ENCODE data around the gene AKAP7. TPM values are rescaled to one million over a fixed set of nuclear protein-coding genes. Genes with fewer than 3 reads are reported as not detected.

AKAP7 gene
- total and polyA plus RNA-seq, 7 experiments from 2014 or later, result 6.5 to 21.1 (median 16.8) TPM

- Mint-ChIP-seq H3K27ac (peak overlapping the region in 4 of 9 donors; percentile 1 to 35 (median 18)), H3K27me3 (no peaks in the 10 kb centered on the region), H3K4me1 (peaks cover 7 to 57% (median 43%) of the 10 kb centered on the region in 7 donors), H3K36me3 (peaks cover 12 to 53% (median 32%) of the 10 kb centered on the region in 5 donors), H3K4me3 (no peak overlapping the region), H3K9me3 (peaks cover 0 to 10% (median 0%) of the 10 kb centered on the region in 11 donors)
- no peak for DNase-seq
- Histone ChIP-seq H3K4me3 (ENCODE audit: low read length) (no peak overlapping the region), H3K27me3 (ENCODE audit: control insufficient read depth in 2 of 2, insufficient read depth in 2 of 2, low read length in 2 of 2) (no peaks in the 10 kb centered on the region), H3K27ac (ENCODE audit: low read depth, low read length) (no peak overlapping the region), H3K9me3 (ENCODE audit: control insufficient read depth in 2 of 3, low read length in 3 of 3) (no peaks in the 10 kb centered on the region), H3K36me3 (ENCODE audit: control insufficient read depth in 2 of 3, insufficient read depth in 3 of 3, low read length in 3 of 3) (peaks cover 0 to 8% (median 0%) of the 10 kb centered on the region in 3 experiments), H3K4me1 (ENCODE audit: control insufficient read depth in 2 of 2, insufficient read depth in 2 of 2, low read length in 2 of 2) (peaks cover 3 to 4% of the 10 kb centered on the region in 2 donors)
- intact Hi-C loops (cut with micrococcal nuclease), result no loop called here
- POLR2A ChIA-PET, result interaction anchor here (1.1 kb wide), 1 partner anchor 10 kb away, joined by 8 read pairs; no protein-coding TSS in a partner anchor
- CTCF ChIA-PET, result no interaction called here
- ATAC-seq, result no peak
Observed at GRCh38 chr6:131223416-131223815, 88.1 kb downstream of the AKAP7 start.

- ATAC-seq (no peak), DNase-seq (no peak)
- no peaks in the 10 kb centered on the region for H3K27me3 Mint-ChIP-seq
- peaks cover 0 to 8% (median 0%) of the 10 kb centered on the region in 3 experiments for H3K36me3 ChIP-seq (ENCODE audit: control insufficient read depth in 2 of 3, insufficient read depth in 3 of 3, low read length in 3 of 3)
- peaks cover 7 to 60% (median 43%) of the 10 kb centered on the region in 7 donors for H3K4me1 Mint-ChIP-seq
- H3K4me3 ChIP-seq (ENCODE audit: low read length), result no peak overlapping the region
- peaks cover 0 to 4% of the 10 kb centered on the region in 2 donors for H3K4me1 ChIP-seq (ENCODE audit: control insufficient read depth in 2 of 2, insufficient read depth in 2 of 2, low read length in 2 of 2)
- no peaks in the 10 kb centered on the region for H3K9me3 ChIP-seq (ENCODE audit: control insufficient read depth in 2 of 3, low read length in 3 of 3)
- intact Hi-C loops (cut with micrococcal nuclease), result no loop called here
- peaks cover 0 to 10% (median 0%) of the 10 kb centered on the region in 11 donors for H3K9me3 Mint-ChIP-seq
- no peak overlapping the region for H3K27ac Mint-ChIP-seq
- H3K36me3 Mint-ChIP-seq, result peaks cover 12 to 54% (median 31%) of the 10 kb centered on the region in 5 donors
- no peak overlapping the region for H3K27ac ChIP-seq (ENCODE audit: low read depth, low read length)
- POLR2A ChIA-PET, result interaction anchor here (1.2 kb wide), 1 partner anchor 56 kb away, joined by 4 read pairs; no protein-coding TSS in a partner anchor
- peak overlapping the region in 4 of 10 donors; percentile 15 to 39 (median 28) for H3K4me3 Mint-ChIP-seq
- CTCF ChIA-PET, result no interaction called here
- H3K27me3 ChIP-seq (ENCODE audit: control insufficient read depth in 2 of 2, insufficient read depth in 2 of 2, low read length in 2 of 2), result no peaks in the 10 kb centered on the region
Observed at GRCh38 chr6:131225127-131225526, 89.9 kb downstream of the AKAP7 start.

- Mint-ChIP-seq H3K27me3 (no peaks in the 10 kb centered on the region), H3K36me3 (peaks cover 8 to 51% (median 28%) of the 10 kb centered on the region in 5 donors), H3K9me3 (peaks cover 0 to 10% (median 0%) of the 10 kb centered on the region in 11 donors), H3K27ac (no peak overlapping the region), H3K4me1 (peaks cover 7 to 62% (median 40%) of the 10 kb centered on the region in 7 donors), H3K4me3 (no peak overlapping the region)
- intact Hi-C loops (cut with micrococcal nuclease), result no loop called here
- H3K4me1 ChIP-seq (ENCODE audit: control insufficient read depth in 2 of 2, insufficient read depth in 2 of 2, low read length in 2 of 2), result peaks cover 0 to 4% of the 10 kb centered on the region in 2 donors
- DNase-seq, result no peak
- no peaks in the 10 kb centered on the region for H3K9me3 ChIP-seq (ENCODE audit: control insufficient read depth in 2 of 3, low read length in 3 of 3)
- H3K27ac ChIP-seq (ENCODE audit: low read depth, low read length), result no peak overlapping the region
- no peak overlapping the region for H3K4me3 ChIP-seq (ENCODE audit: low read length)
- ChIA-PET POLR2A (interaction anchor here (0.6 to 1.7 kb wide), 5 partner anchors 10 to 1087 kb away, joined by 3 to 7 read pairs (median 4); no protein-coding TSS in a partner anchor), CTCF (interaction anchor here (0.6 to 2.0 kb wide), 2 partner anchors 293 to 308 kb away, joined by 3 to 5 read pairs; no protein-coding TSS in a partner anchor)
- H3K27me3 ChIP-seq (ENCODE audit: control insufficient read depth in 2 of 2, insufficient read depth in 2 of 2, low read length in 2 of 2), result no peaks in the 10 kb centered on the region
- H3K36me3 ChIP-seq (ENCODE audit: control insufficient read depth in 2 of 3, insufficient read depth in 3 of 3, low read length in 3 of 3), result peaks cover 0 to 8% (median 0%) of the 10 kb centered on the region in 3 experiments
- no peak for ATAC-seq
Observed at GRCh38 chr6:131225959-131226358, 90.7 kb downstream of the AKAP7 start.

GRCh38 chr6:131226459-131227157, 91.3 kb downstream of the AKAP7 start:
- H3K27me3 Mint-ChIP-seq, result no peaks in the 10 kb centered on the region
- H3K27ac Mint-ChIP-seq, result peak overlapping the region in 2 of 9 donors; percentile 1
- H3K27ac ChIP-seq (ENCODE audit: low read depth, low read length), result no peak overlapping the region
- peaks cover 5 to 47% (median 23%) of the 10 kb centered on the region in 5 donors for H3K36me3 Mint-ChIP-seq
- intact Hi-C loops (cut with micrococcal nuclease), result no loop called here
- no peak overlapping the region for H3K4me3 ChIP-seq (ENCODE audit: low read length)
- H3K36me3 ChIP-seq (ENCODE audit: control insufficient read depth in 2 of 3, insufficient read depth in 3 of 3, low read length in 3 of 3), result peaks cover 0 to 1% (median 0%) of the 10 kb centered on the region in 3 experiments
- POLR2A ChIA-PET, result interaction anchor here (1.1 to 1.7 kb wide), 3 partner anchors 10 to 27 kb away, joined by 3 to 7 read pairs (median 5); no protein-coding TSS in a partner anchor
- H3K27me3 ChIP-seq (ENCODE audit: control insufficient read depth in 2 of 2, insufficient read depth in 2 of 2, low read length in 2 of 2), result no peaks in the 10 kb centered on the region
- H3K9me3 ChIP-seq (ENCODE audit: control insufficient read depth in 2 of 3, low read length in 3 of 3), result no peaks in the 10 kb centered on the region
- peaks cover 0 to 10% (median 0%) of the 10 kb centered on the region in 11 donors for H3K9me3 Mint-ChIP-seq
- no peak for ATAC-seq
- CTCF ChIA-PET, result interaction anchor here (2.0 kb wide), 1 partner anchor 307 kb away, joined by 5 read pairs; no protein-coding TSS in a partner anchor
- DNase-seq, result no peak
- peaks cover 7 to 64% (median 44%) of the 10 kb centered on the region in 7 donors for H3K4me1 Mint-ChIP-seq
- no peak overlapping the region for H3K4me3 Mint-ChIP-seq
- H3K4me1 ChIP-seq (ENCODE audit: control insufficient read depth in 2 of 2, insufficient read depth in 2 of 2, low read length in 2 of 2), result peaks cover 0 to 4% of the 10 kb centered on the region in 2 donors

- POLR2A ChIA-PET, result interaction anchor here (1.1 to 1.7 kb wide), 2 partner anchors 11 to 27 kb away, joined by 3 to 7 read pairs; no protein-coding TSS in a partner anchor
- DNase-seq, result no peak
- H3K4me3 ChIP-seq (ENCODE audit: low read length), result no peak overlapping the region
Observed at GRCh38 chr6:131227158-131227543, 91.9 kb downstream of the AKAP7 start.

GRCh38 chr6:131231103-131231502, 95.8 kb downstream of the AKAP7 start:
- no peak overlapping the region for H3K4me3 Mint-ChIP-seq
- H3K36me3 Mint-ChIP-seq, result peaks cover 0 to 32% (median 22%) of the 10 kb centered on the region in 5 donors
- Histone ChIP-seq H3K4me3 (ENCODE audit: low read length) (no peak overlapping the region), H3K27me3 (ENCODE audit: control insufficient read depth in 2 of 2, insufficient read depth in 2 of 2, low read length in 2 of 2) (no peaks in the 10 kb centered on the region), H3K27ac (ENCODE audit: low read depth, low read length) (no peak overlapping the region), H3K36me3 (ENCODE audit: control insufficient read depth in 2 of 3, insufficient read depth in 3 of 3, low read length in 3 of 3) (no peaks in the 10 kb centered on the region), H3K9me3 (ENCODE audit: control insufficient read depth in 2 of 3, low read length in 3 of 3) (no peaks in the 10 kb centered on the region), H3K4me1 (ENCODE audit: control insufficient read depth in 2 of 2, insufficient read depth in 2 of 2, low read length in 2 of 2) (no peaks in the 10 kb centered on the region)
- H3K9me3 Mint-ChIP-seq, result peaks cover 0 to 8% (median 2%) of the 10 kb centered on the region in 11 donors
- H3K27ac Mint-ChIP-seq, result peak overlapping the region in 1 of 9 donors; percentile 43
- peaks cover 1 to 54% (median 36%) of the 10 kb centered on the region in 7 donors for H3K4me1 Mint-ChIP-seq
- ChIA-PET POLR2A (no interaction called here), CTCF (interaction anchor here (0.9 kb wide), 1 partner anchor 158 kb away, joined by 3 read pairs; no protein-coding TSS in a partner anchor)
- ATAC-seq, result no peak
- no peaks in the 10 kb centered on the region for H3K27me3 Mint-ChIP-seq
- no peak for DNase-seq
- intact Hi-C loops (cut with micrococcal nuclease), result no loop called here

More at GRCh38 chr6:131227158-131227543, 91.9 kb downstream of the AKAP7 start:
- intact Hi-C loops (cut with micrococcal nuclease), result no loop called here
- peaks cover 0 to 5% (median 0%) of the 10 kb centered on the region in 11 donors for H3K9me3 Mint-ChIP-seq
- H3K27ac Mint-ChIP-seq, result peak overlapping the region in 5 of 9 donors; percentile 1 to 60 (median 4)
- H3K27me3 Mint-ChIP-seq, result no peaks in the 10 kb centered on the region
- ATAC-seq, result no peak
- H3K36me3 Mint-ChIP-seq, result peaks cover under 1 to 42% (median 18%) of the 10 kb centered on the region in 5 donors
- Histone ChIP-seq H3K9me3 (ENCODE audit: control insufficient read depth in 2 of 3, low read length in 3 of 3) (no peaks in the 10 kb centered on the region), H3K27me3 (ENCODE audit: control insufficient read depth in 2 of 2, insufficient read depth in 2 of 2, low read length in 2 of 2) (no peaks in the 10 kb centered on the region), H3K36me3 (ENCODE audit: control insufficient read depth in 2 of 3, insufficient read depth in 3 of 3, low read length in 3 of 3) (no peaks in the 10 kb centered on the region), H3K27ac (ENCODE audit: low read depth, low read length) (no peak overlapping the region), H3K4me1 (ENCODE audit: control insufficient read depth in 2 of 2, insufficient read depth in 2 of 2, low read length in 2 of 2) (peaks cover 0 to 4% of the 10 kb centered on the region in 2 donors)
- H3K4me3 Mint-ChIP-seq, result no peak overlapping the region
- CTCF ChIA-PET, result interaction anchor here (2.0 kb wide), 1 partner anchor 307 kb away, joined by 5 read pairs; no protein-coding TSS in a partner anchor
- peaks cover 7 to 59% (median 44%) of the 10 kb centered on the region in 7 donors for H3K4me1 Mint-ChIP-seq
